Natural killer cell (primary cell): Measurements from ENCODE around the gene RAB1A. TPM values are rescaled to one million over a fixed set of nuclear protein-coding genes. Genes with fewer than 3 reads are reported as not detected.

ENCODE experiments used
- ATAC-seq, 3 donors: fragments of 150-1000 bp in 2 of 3; fragments of 200-7000 bp in 1 of 3; cut with Tn5 transposase; 1 replicate in 1 of 3; 2 replicates in 2 of 3; pipeline ENCODE4 v1.10.0; 2021; ENCODE audit warnings: mild to moderate bottlenecking in 2 of 3, moderate library complexity in 2 of 3
- DNase-seq, 2 donors: peaks; one replicate each; pipeline versions ENCODE4 v3.0.0 to v3.0.0-alpha.2; 2013 to 2021; ENCODE audit warnings: mixed read lengths in 1 of 2
- H3K27ac ChIP-seq: one replicate; pipeline ENCODE4 v1.5.1; 2013; ENCODE audit warnings: mild to moderate bottlenecking, low read length
- H3K27me3 ChIP-seq: one replicate; pipeline ENCODE4 v1.6.1; 2013; ENCODE audit warnings: low read length; ENCODE audit not compliant: control insufficient read depth, insufficient read depth
- H3K36me3 ChIP-seq: one replicate; pipeline ENCODE4 v1.6.1; 2013; ENCODE audit warnings: low read length; ENCODE audit not compliant: control insufficient read depth, insufficient read depth
- H3K4me1 ChIP-seq: one replicate; pipeline ENCODE4 v1.6.1; 2013; ENCODE audit warnings: low read length; ENCODE audit not compliant: control insufficient read depth, insufficient read depth
- H3K4me3 ChIP-seq: one replicate; pipeline ENCODE4 v1.5.1; 2013; ENCODE audit warnings: low read length
- H3K9me3 ChIP-seq: one replicate; pipeline ENCODE4 v1.6.1; 2013; ENCODE audit warnings: low read length; ENCODE audit not compliant: control insufficient read depth, insufficient read depth
- H3K27ac Mint-ChIP-seq, 2 donors: one replicate each; pipeline ENCODE4 v1.8.0; 2022; ENCODE audit warnings: mild to moderate bottlenecking in 2 of 2, mixed read lengths in 2 of 2, moderate library complexity in 1 of 2
- H3K27me3 Mint-ChIP-seq, 2 donors: one replicate each; pipeline ENCODE4 v1.8.0; 2022; ENCODE audit warnings: low read depth in 2 of 2, mixed read lengths in 2 of 2
- H3K36me3 Mint-ChIP-seq: one replicate; pipeline ENCODE4 v1.8.0; 2022; ENCODE audit warnings: mixed read lengths
- H3K4me1 Mint-ChIP-seq, 2 donors: one replicate each; pipeline ENCODE4 v1.8.0; 2022; ENCODE audit warnings: mixed read lengths in 2 of 2
- H3K4me3 Mint-ChIP-seq: one replicate; pipeline ENCODE4 v1.8.0; 2022; ENCODE audit warnings: mild to moderate bottlenecking, moderate library complexity, mixed read lengths
- H3K9me3 Mint-ChIP-seq, 2 donors: one replicate each; pipeline ENCODE4 v1.8.0; 2022; ENCODE audit warnings: mixed read lengths in 2 of 2
- CTCF ChIP-seq: fragments of 200-600 bp; IDR thresholded peaks from one replicate; pipeline ENCODE4 v1.8.0; 2022; ENCODE audit warnings: antibody characterized with exemption
- WGBS: methylation state at CpG from one replicate; pipeline ENCODE4 v1.1.7; 2013; ENCODE audit warnings: missing lambda C conversion rate; ENCODE audit not compliant: insufficient coverage; 5-methylcytosine and 5-hydroxymethylcytosine counted together
- intact Hi-C: fragments of 100-400 bp; cut with micrococcal nuclease; formaldehyde crosslinking; loops from one replicate; pipeline ENCODE4 v1.14.2; 2022
- total RNA-seq, 4 donors: library from RNA; stranded (reverse); fragments of 120-200 nt in 1 of 4; gene quantifications; one replicate each; pipeline versions ENCODE4 v1.2.3 to v1.2.4, GENCODE V29; 2013 to 2022

RAB1A gene
- total RNA-seq, 3 donors from 2014 or later (not counting 1 experiment from before 2014, with no cell fraction given): 83.5 to 101 (median 93.6) TPM

- Mint-ChIP-seq H3K9me3 (no peaks in the 10 kb centered on the region), H3K27ac (peak overlapping the region; percentile 32 to 39), H3K4me3 (no peak overlapping the region), H3K36me3 (no peaks in the 10 kb centered on the region), H3K4me1 (peaks cover 19 to 26% of the 10 kb centered on the region in 2 donors), H3K27me3 (no peaks in the 10 kb centered on the region)
- H3K36me3 ChIP-seq: peaks cover 24% of the 10 kb centered on the region
- TF ChIP-seq CTCF: no peak
- ATAC-seq: no peak
- H3K27ac ChIP-seq: no peak overlapping the region
- no peak overlapping the region for H3K4me3 ChIP-seq
- WGBS: 47% methylated on average over 14 of the region's 14 CpGs
- H3K9me3 ChIP-seq: no peaks in the 10 kb centered on the region
- peak in 1 of 2 donors; percentile 27 for DNase-seq
- intact Hi-C loops: no loop called here
- H3K27me3 ChIP-seq: no peaks in the 10 kb centered on the region
- peaks cover 20% of the 10 kb centered on the region for H3K4me1 ChIP-seq
Measured at GRCh38 chr2:65067806-65068553, 61.9 kb downstream of the RAB1A start.

GRCh38 chr2:65064728-65065552, 65.0 kb downstream of the RAB1A start:
- Mint-ChIP-seq H3K4me1 (peaks cover 18 to 19% of the 10 kb centered on the region in 2 donors), H3K27ac (peak overlapping the region in 1 of 2 donors; percentile 35), H3K4me3 (no peak overlapping the region), H3K27me3 (no peaks in the 10 kb centered on the region), H3K36me3 (no peaks in the 10 kb centered on the region), H3K9me3 (no peaks in the 10 kb centered on the region)
- WGBS: 29% methylated on average over 11 of the region's 14 CpGs
- Histone ChIP-seq H3K27ac (no peak overlapping the region), H3K9me3 (no peaks in the 10 kb centered on the region), H3K27me3 (no peaks in the 10 kb centered on the region), H3K36me3 (peaks cover 3% of the 10 kb centered on the region), H3K4me3 (no peak overlapping the region), H3K4me1 (peaks cover 20% of the 10 kb centered on the region)
- peak; percentile 84 for TF ChIP-seq CTCF
- ATAC-seq (peak; percentile 82 to 96 (median 88)), DNase-seq (peak in 1 of 2 donors; percentile 83)
- intact Hi-C loops: loop anchor here (1.0 to 2.0 kb wide), 3 partner anchors 66 to 122 kb away; partner anchors contain the start of gene RAB1A

GRCh38 chr2:65062843-65063825, 66.8 kb downstream of the RAB1A start:
- intact Hi-C loops: no loop called here
- no peak for TF ChIP-seq CTCF
- Histone ChIP-seq H3K36me3 (no peaks in the 10 kb centered on the region), H3K4me3 (no peak overlapping the region), H3K9me3 (no peaks in the 10 kb centered on the region), H3K27ac (no peak overlapping the region), H3K27me3 (no peaks in the 10 kb centered on the region), H3K4me1 (peaks cover 13% of the 10 kb centered on the region)
- H3K36me3 Mint-ChIP-seq: no peaks in the 10 kb centered on the region
- no peaks in the 10 kb centered on the region for H3K9me3 Mint-ChIP-seq
- DNase-seq: no peak
- no peaks in the 10 kb centered on the region for H3K27me3 Mint-ChIP-seq
- H3K4me3 Mint-ChIP-seq: no peak overlapping the region
- H3K4me1 Mint-ChIP-seq: peaks cover 13 to 14% of the 10 kb centered on the region in 2 donors
- ATAC-seq: no peak
- WGBS: 87% methylated on average over 11 of the region's 13 CpGs
- no peak overlapping the region for H3K27ac Mint-ChIP-seq
